Measurements from ENCODE around the gene TASP1. TPM values are rescaled to one million over a fixed set of nuclear protein-coding genes. Genes with fewer than 3 reads are reported as not detected.

Gene TASP1
- total RNA-seq, 2 donors from 2014 or later, result 4.9 to 11.9 TPM

DNA sequence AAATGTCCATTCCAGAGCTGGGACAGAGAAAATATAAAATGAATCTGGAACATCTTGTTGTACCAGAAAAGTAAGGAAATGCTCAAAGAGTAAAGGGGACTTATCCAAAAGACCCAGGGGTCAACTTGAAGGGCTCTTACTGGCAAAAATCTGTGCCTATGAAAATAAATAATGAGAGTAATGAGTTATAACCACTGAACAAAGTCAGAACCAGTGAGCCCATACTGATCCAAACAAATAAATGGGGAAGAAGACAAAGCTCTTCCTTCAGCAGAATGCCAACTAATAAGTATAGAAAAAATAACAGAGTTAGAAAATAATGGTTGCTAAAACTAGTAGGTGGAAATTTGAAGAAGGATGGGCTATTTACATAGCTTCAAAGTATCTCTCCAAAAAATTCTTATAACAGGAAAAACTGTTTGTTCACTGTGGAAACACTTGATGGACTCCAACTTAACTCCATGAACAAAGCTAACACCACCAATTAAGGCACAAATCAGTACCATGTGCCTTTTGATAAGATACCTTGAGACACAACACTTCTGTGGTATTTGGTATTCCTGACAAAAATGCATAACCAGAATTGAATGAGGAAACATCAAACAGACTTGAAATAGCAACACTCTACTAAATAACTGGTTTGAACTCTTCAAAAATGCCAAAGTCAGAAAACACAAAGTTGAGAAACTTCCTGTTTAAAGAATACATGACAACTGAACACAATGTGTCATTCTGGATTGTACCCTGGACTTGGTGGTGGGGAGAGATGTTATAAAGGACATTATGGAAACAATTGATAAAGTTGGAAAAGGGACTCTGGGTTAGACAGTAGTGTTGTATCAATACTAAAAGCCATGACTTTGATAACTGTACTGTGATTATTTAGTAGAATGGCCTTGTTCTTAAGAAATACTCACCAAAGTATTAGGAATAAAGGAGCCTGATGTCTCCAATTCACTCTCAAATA lies 220.2 kb downstream of the TASP1 start:
- no peak for ATAC-seq
- H3K27ac Mint-ChIP-seq, result no peak overlapping the region
- H3K36me3 Mint-ChIP-seq, result peaks cover 0 to 8% of the 10 kb centered on the region in 2 donors
- no peak for DNase-seq (ENCODE audit: low spot score in 2 of 2)
- no peaks in the 10 kb centered on the region for H3K9me3 Mint-ChIP-seq

DNA sequence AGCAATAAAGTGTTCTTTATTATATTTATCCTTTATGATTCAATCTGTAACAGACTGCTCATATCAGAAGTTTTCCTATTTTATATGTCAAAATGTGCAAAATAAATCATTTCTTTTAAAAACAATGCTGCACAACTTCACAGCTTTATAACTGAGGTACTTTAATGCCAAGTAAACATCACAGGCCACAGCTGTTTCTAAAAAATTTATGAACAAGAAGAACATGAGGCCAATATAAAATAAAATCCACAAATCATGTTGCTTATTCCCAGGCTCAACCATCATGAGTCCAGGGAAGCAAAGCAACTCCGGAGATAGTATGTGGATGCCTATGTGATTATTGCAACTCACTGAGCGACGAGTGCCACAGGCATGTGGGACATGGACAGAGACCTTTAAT lies 222.2 kb downstream of the TASP1 start:
- H3K9me3 Mint-ChIP-seq, result peaks cover 4% of the 10 kb centered on the region in 2 donors
- H3K27ac Mint-ChIP-seq, result no peak overlapping the region
- DNase-seq (ENCODE audit: low spot score in 2 of 2), result no peak
- peaks cover 0 to 14% of the 10 kb centered on the region in 2 donors for H3K36me3 Mint-ChIP-seq
- no peak for ATAC-seq

DNA sequence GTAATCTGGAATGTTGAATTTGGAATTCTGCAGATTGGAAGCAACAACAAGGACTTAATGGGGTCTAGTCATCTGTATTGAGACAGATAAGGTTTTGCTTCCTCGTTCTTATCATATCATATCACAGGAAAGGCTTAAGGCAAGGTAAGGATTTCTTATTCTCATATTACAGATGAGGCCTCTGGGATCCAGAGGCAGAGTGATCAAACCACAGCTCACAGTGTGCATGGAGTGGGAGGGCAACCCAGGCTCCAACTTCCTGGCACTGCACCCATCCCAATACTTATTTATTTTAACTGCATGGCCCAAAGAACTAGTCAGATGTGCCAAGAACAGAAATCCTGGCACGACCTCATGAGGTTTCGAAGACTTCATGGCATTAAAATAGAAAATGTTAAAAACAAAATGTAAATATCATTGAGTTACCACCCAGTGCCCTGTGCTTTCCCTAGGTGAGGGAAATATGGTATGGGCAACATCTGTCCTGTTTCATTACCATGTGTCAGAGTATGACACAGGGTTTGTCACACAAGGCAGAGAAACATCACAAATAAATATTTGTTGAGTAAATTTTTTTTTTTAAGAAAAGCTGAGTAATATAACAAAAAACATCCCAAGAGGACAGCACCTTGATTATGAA lies 225.8 kb downstream of the TASP1 start:
- ATAC-seq (no peak), DNase-seq (ENCODE audit: low spot score in 2 of 2) (no peak)
- Mint-ChIP-seq H3K36me3 (peaks cover 0 to 22% of the 10 kb centered on the region in 2 donors), H3K27ac (no peak overlapping the region), H3K9me3 (peaks cover 4 to 7% of the 10 kb centered on the region in 2 donors)

DNA sequence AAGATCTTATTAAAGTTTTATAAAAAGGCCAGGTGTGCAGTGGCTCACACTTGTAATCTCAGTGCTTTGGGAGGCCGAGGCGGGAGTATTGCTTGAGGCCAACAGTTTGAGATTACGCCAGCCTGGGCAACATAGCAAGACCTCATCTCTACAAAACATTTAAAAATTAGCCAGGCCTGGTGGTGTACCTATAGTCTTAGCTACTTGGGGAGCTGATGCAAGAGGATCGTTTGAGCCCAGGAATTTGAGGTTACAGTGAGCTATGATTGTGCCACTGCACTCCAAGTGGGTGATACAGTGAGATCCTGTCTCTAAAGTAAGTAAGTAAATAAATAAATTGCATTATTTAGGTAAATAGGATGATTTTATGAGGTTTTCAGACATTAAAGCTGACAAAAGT lies 234.4 kb downstream of the TASP1 start:
- Mint-ChIP-seq H3K27ac (no peak overlapping the region), H3K9me3 (no peaks in the 10 kb centered on the region), H3K36me3 (peaks cover 0 to 4% of the 10 kb centered on the region in 2 donors)
- DNase-seq (ENCODE audit: low spot score in 2 of 2), result no peak
- ATAC-seq, result no peak

DNA sequence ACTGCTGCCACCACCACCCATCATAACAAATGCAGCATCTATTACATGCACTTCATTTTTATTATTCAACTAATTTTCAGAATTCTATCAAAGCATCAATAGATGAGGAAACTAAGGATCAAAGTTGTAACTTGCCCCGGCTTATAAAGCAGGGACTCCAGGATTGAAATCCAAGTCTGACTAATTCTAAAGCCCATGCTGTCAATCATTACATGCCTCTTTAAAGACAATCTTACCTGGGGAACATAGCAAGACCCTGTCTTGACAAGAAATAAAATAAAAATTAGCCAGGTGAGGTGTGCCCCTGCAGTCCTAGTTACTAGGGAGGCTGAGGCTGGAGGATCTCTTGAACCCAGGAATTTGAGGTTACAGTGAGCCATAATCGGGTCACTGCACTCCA lies 235.3 kb downstream of the TASP1 start:
- no peak for ATAC-seq
- peaks cover 0 to 4% of the 10 kb centered on the region in 2 donors for H3K36me3 Mint-ChIP-seq
- no peak overlapping the region for H3K27ac Mint-ChIP-seq
- H3K9me3 Mint-ChIP-seq, result no peaks in the 10 kb centered on the region
- DNase-seq (ENCODE audit: low spot score in 2 of 2), result no peak

DNA sequence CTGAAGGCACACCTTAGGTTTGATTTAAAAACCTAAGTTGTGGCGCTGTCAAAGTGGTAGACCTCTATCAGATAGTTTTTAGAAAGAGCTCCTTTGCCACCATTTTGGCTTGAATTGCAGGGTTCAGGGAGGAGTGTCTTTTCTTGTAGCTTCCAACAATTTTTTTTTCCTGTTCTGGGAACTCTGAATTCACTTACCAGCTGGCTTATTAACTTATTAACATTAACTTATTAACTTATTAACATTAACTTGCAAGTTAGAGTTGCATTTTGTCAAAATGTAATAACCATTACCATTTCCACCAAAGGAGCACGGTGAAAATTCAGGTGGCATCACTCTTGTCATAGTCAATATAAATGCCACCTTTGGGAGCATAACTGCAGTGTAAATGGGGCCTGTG lies 235.7 kb downstream of the TASP1 start:
- H3K27ac Mint-ChIP-seq, result no peak overlapping the region
- peaks cover 0 to 4% of the 10 kb centered on the region in 2 donors for H3K36me3 Mint-ChIP-seq
- H3K9me3 Mint-ChIP-seq, result no peaks in the 10 kb centered on the region
- ATAC-seq (no peak), DNase-seq (ENCODE audit: low spot score in 2 of 2) (no peak)

DNA sequence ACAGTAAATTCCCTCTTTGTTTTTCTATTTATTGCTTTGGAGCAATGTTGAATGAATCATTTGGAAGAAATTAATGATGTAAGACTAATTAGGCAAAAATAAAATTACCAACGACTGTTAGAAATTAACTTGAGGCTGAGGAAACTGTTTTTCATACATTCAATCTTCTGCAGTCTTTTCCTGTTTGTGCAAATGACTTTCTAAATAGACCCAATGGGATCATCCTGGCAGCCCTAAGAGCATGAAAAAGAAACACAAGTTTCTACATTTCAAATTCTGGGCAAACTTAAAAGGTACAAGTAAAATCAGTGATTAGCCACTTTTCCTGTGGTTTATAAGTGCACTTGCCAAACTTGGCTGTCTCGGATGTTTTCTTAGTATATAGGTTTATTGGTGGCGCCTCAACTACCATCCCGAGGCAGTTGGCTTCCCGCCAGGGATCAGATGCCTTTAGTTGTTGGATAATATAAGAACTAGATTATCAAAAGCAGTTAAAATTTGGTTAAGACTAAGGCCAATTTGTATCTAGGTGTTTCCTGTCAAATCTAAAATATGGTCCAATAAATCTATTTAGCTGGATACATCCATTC lies 236.5 kb downstream of the TASP1 start:
- no peak for ATAC-seq
- H3K27ac Mint-ChIP-seq, result no peak overlapping the region
- no peak for DNase-seq (ENCODE audit: low spot score in 2 of 2)

DNA sequence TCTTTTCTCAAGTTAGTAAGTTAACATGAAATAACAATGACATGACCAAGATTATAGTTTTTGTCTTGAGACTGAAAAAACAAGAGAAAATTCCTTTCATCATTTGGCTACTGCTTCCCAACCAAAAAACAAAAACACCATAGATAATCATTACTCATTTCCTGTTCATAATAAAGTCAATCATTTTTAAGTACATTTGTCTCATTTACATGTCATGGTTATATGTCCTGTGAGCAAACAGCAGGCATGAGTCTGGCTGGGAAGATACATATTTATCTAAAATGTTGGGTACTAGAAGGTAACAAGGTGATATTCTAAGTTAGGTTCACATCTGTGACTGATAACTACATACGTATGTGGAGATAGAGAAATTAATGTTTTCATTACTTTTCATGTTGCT lies 237.1 kb downstream of the TASP1 start:
- ATAC-seq, result no peak

More for the DNA sequence above, 236.5 kb downstream of the TASP1 start:
- Mint-ChIP-seq H3K9me3 (no peaks in the 10 kb centered on the region), H3K36me3 (peaks cover 0 to 2% of the 10 kb centered on the region in 2 donors)

DNA sequence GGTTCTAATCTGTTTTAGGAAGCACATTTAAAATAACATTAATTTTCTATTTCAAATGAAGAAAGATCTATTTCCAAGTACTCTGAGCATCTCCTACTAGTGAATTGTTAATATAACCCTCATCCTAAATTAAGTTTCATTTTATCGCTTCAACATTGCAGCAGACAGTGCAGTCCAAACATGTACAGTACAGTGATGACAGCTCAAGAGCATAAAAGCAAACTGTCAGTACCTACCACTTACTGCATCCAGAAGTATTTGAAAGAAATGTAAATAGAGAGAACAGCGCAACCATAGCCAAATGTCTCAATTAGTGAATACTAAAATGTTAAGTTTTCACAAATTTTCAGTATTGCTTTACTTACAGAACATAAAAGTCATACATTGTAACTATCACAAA lies 238.3 kb downstream of the TASP1 start:
- Mint-ChIP-seq H3K9me3 (no peaks in the 10 kb centered on the region), H3K27ac (no peak overlapping the region), H3K36me3 (no peaks in the 10 kb centered on the region)
- no peak for ATAC-seq
- no peak for DNase-seq (ENCODE audit: low spot score in 2 of 2)

More for the DNA sequence above, 237.1 kb downstream of the TASP1 start:
- Mint-ChIP-seq H3K9me3 (no peaks in the 10 kb centered on the region), H3K27ac (no peak overlapping the region), H3K36me3 (no peaks in the 10 kb centered on the region)
- no peak for DNase-seq (ENCODE audit: low spot score in 2 of 2)

DNA sequence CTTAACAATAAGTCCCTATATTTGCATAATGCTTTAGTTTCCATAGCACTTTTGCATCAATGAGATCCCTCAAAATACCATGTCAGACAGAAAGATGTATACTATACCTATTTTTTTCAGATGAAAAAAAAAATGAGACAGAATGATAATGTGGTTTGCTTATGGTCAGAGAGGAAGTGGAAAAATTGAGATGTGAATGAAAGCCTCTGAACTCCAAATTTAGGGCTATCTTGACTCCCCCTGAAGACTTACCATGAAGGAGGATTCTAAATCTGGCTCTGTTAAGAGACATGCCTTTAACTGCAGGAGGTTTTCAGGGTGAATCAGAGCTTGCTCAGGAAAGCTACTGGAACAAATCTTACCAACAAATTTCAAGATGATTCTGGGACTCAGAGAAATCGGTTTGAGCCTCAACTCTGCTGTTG lies 241.4 kb downstream of the TASP1 start:
- ATAC-seq, result peak; percentile 52 to 58
- peaks cover 4 to 13% of the 10 kb centered on the region in 2 donors for H3K36me3 Mint-ChIP-seq
- no peaks in the 10 kb centered on the region for H3K9me3 Mint-ChIP-seq
- H3K27ac Mint-ChIP-seq, result no peak overlapping the region
- DNase-seq (ENCODE audit: low spot score in 2 of 2), result no peak

DNA sequence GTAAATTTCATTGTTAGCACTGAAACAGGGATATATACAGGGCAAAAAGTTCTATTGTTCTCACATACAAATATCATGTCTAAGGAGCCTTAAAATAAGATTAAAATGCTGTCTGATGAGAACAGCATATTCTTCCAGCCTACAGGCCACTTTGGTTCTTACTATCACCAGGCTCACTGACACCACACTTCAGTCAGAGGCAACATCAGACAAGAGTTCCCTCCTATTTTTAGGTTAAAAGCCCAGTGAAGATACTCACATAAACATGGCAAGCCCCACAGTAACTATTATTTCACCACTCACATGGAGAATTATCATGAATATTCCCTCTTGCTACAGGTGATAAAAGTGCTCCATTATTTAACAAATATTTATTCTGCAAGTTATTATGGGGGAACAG lies 241.9 kb downstream of the TASP1 start:
- Mint-ChIP-seq H3K27ac (no peak overlapping the region), H3K9me3 (no peaks in the 10 kb centered on the region), H3K36me3 (peaks cover 8 to 16% of the 10 kb centered on the region in 2 donors)
- ATAC-seq, result no peak
- DNase-seq (ENCODE audit: low spot score in 2 of 2), result no peak

DNA sequence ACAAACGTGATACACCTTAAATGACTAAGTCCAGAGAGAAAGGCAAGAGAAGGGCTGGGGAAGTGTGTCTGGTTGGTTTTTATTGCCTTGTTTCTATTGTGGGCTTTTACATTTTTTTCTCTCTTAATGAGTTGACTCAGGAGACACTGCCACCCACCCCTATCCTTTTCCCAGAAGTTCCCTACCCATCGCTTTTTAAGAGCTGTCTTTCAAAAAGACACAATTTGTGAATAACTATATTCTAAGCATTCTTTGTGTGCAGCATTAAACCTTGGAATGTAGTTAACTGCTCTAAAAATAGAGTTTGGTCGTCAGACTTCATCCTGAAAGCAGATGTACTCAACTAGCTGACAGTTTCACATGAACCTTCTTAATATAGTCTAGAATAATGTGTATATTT lies 242.7 kb downstream of the TASP1 start:
- DNase-seq (ENCODE audit: low spot score in 2 of 2), result no peak
- Mint-ChIP-seq H3K9me3 (no peaks in the 10 kb centered on the region), H3K27ac (no peak overlapping the region), H3K36me3 (peaks cover 13 to 22% of the 10 kb centered on the region in 2 donors)
- ATAC-seq, result no peak

DNA sequence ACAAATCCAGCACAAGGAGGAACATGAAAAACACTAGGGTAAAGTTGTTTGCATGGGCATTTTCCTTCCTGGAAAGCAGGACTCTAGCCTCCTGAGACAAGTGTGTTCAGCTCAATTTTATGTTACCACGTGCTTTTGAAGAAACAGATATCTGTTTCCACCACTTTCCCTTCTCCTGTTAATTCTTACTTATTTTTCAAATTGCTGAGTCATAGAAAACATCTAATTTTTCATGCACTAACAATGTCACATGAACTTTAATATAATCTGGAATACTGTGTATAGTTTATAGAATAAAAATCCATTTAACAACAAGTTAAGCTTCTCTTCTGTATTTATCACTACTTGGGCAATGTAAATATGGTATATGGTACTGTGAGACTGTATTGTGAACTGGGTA lies 243.5 kb downstream of the TASP1 start:
- H3K27ac Mint-ChIP-seq, result no peak overlapping the region
- H3K9me3 Mint-ChIP-seq, result peaks cover 0 to 5% of the 10 kb centered on the region in 2 donors
- ATAC-seq, result no peak
- H3K36me3 Mint-ChIP-seq, result peaks cover 21 to 30% of the 10 kb centered on the region in 2 donors
- no peak for DNase-seq (ENCODE audit: low spot score in 2 of 2)

DNA sequence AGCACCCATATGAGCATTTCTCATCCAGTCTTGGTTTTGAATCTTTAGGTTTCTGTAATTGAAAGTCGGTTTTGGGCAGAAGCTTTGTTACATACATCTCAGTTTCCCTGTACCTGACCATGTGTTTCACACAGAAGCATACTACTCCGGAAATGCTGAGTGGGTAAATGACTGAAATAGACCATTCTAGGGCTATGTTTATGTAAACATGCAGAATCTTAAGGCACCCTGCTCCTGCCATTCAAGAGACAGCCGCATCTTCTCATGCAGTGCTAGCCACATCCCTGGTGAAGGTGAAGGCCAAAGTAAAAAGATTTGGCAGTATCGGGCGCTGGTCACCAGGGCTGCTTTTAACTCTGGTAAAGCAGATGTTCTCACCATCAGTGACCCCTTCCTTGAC lies 246.3 kb downstream of the TASP1 start:
- Mint-ChIP-seq H3K36me3 (peaks cover 43 to 52% of the 10 kb centered on the region in 2 donors), H3K27ac (no peak overlapping the region), H3K9me3 (peaks cover 5 to 8% of the 10 kb centered on the region in 2 donors)
- no peak for ATAC-seq
- DNase-seq (ENCODE audit: low spot score in 2 of 2), result no peak

DNA sequence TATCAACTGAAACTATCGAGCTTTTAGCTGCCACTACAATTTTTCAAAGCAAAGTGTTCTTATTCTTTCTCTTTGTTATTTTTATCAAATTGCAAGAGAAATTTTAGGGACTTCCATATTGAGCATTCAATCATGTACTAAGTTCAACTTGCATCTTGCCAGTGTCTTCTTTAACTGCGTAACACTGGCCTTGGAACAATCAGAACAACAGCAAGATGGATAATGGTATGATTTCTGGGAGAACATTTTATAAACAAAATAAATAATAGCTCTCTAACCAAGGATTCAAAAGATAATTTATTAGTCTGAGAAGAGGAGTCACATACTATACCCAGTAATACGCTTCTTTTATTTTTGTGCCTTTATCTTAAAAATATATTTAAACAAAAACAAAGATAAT lies 249.6 kb downstream of the TASP1 start:
- Mint-ChIP-seq H3K27ac (no peak overlapping the region), H3K36me3 (peaks cover 64 to 74% of the 10 kb centered on the region in 2 donors), H3K9me3 (peaks cover 13 to 20% of the 10 kb centered on the region in 2 donors)
- DNase-seq (ENCODE audit: low spot score in 2 of 2), result no peak
- no peak for ATAC-seq

DNA sequence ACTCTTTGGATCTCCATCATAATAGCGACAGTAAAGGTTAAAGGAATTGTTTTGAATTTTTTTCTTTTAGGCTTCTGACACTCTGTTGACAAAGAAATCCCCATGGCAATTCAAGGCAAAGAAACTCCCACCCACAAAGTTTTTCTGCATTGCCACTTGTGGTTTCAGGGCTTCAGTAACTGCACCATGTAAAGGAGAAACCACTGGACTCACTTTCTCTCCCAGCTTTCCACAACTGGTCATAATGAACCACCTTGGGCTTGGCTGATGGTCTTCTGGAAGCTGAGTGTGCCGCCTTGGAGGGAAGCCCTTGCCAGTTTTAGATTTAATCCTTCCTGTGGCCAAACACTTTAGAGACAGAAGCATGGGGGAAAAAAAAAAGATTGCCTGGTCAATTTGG lies 254.6 kb downstream of the TASP1 start:
- no peak for ATAC-seq
- no peak overlapping the region for H3K27ac Mint-ChIP-seq
- peaks cover 31 to 34% of the 10 kb centered on the region in 2 donors for H3K9me3 Mint-ChIP-seq
- no peak for DNase-seq (ENCODE audit: low spot score in 2 of 2)
- peaks cover 62 to 71% of the 10 kb centered on the region in 2 donors for H3K36me3 Mint-ChIP-seq

DNA sequence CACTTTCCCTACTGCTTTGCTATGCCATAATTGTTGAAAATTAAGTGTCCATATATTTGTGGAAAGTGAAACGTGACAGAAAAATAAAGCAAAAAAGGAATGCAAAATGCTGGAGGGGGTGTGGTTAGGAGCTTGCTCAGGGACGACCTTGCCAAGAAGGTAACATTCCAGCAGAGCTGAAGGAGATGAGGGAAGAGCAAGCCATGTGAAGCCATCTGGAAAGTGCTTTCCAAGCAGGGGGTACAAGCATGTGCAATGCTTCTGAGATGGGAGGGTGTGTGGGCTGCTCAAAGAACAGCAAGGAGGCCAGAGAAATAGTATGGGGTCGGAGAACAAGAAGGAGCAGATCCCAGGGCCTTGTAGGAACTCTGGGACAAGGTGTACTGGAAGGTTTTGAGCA lies 255.9 kb downstream of the TASP1 start:
- H3K36me3 Mint-ChIP-seq, result peaks cover 57 to 71% of the 10 kb centered on the region in 2 donors
- H3K9me3 Mint-ChIP-seq, result peaks cover 43 to 46% of the 10 kb centered on the region in 2 donors
- no peak for DNase-seq (ENCODE audit: low spot score in 2 of 2)
- H3K27ac Mint-ChIP-seq, result no peak overlapping the region
- no peak for ATAC-seq
